COLO829 (cell line): Measurements from ENCODE around the gene IFNA21.
A peak's percentile ranks its signal among the peaks of the same experiment; 100 is the strongest.
"Not testable (repeated sequence)": the region's sequence is repeated elsewhere in the genome, so short reads cannot be mapped to it uniquely, and the experiment has no call there.

ENCODE experiments used
- DNase-seq: peaks from one replicate; pipeline ENCODE4 v3.0.0; 2012; ENCODE audit warnings: low spot score

Gene IFNA21

GRCh38 chr9:21166560-21166959, at the start of gene IFNA21:
IFNA21 (minus strand) TSS chr9:21166660; CDS start chr9:21166612, 48 bp downstream.
- DNase-seq = not testable (repeated sequence)

- DNase-seq = not testable (repeated sequence)
Measured at GRCh38 chr9:21213411-21214326, 47.2 kb upstream of the IFNA21 start.

GRCh38 chr9:21212160-21212559, 45.7 kb upstream of the IFNA21 start:
- not testable (repeated sequence) for DNase-seq

GRCh38 chr9:21210782-21211181, 44.3 kb upstream of the IFNA21 start:
- DNase-seq = not testable (repeated sequence)

- no peak for DNase-seq
Measured at GRCh38 chr9:21210311-21210710, 43.9 kb upstream of the IFNA21 start.

GRCh38 chr9:21207043-21207442, 40.6 kb upstream of the IFNA21 start, which contains the start of gene IFNA10:
IFNA10 (minus strand) TSS chr9:21207143; CDS start chr9:21207097, 46 bp downstream.
- not testable (repeated sequence) for DNase-seq

- DNase-seq = no peak
Measured at GRCh38 chr9:21205204-21205603, 38.7 kb upstream of the IFNA21 start.

- not testable (repeated sequence) for DNase-seq
Measured at GRCh38 chr9:21202105-21202504, 35.6 kb upstream of the IFNA21 start, which contains the start of gene IFNA7. IFNA7 (minus strand) TSS chr9:21202205; CDS start chr9:21202165, 40 bp downstream.

- not testable (repeated sequence) for DNase-seq
Measured at GRCh38 chr9:21194867-21195776, 28.7 kb upstream of the IFNA21 start.

- DNase-seq = not testable (repeated sequence)
Measured at GRCh38 chr9:21187487-21187886, 21.0 kb upstream of the IFNA21 start, which contains the start of gene IFNA4. IFNA4 (minus strand) TSS chr9:21187587; CDS start chr9:21187531, 56 bp downstream.

GRCh38 chr9:21182810-21183736, 16.6 kb upstream of the IFNA21 start:
- DNase-seq = not testable (repeated sequence)

- no peak for DNase-seq
Measured at GRCh38 chr9:21174671-21175070, 8.2 kb upstream of the IFNA21 start.

GRCh38 chr9:21172156-21172555, 5.7 kb upstream of the IFNA21 start:
- DNase-seq = no peak

GRCh38 chr9:21171351-21171750, 4.9 kb upstream of the IFNA21 start:
- DNase-seq = no peak

GRCh38 chr9:21165516-21165915, 944 bp downstream of the IFNA21 start:
- DNase-seq = no peak

- no peak for DNase-seq
Measured at GRCh38 chr9:21160178-21160577, 6.3 kb downstream of the IFNA21 start.

GRCh38 chr9:21155501-21155900, 11.0 kb downstream of the IFNA21 start:
- no peak for DNase-seq

- DNase-seq = peak; percentile 24
Measured at GRCh38 chr9:21154018-21154608, 12.3 kb downstream of the IFNA21 start.

GRCh38 chr9:21153336-21154017, 13.0 kb downstream of the IFNA21 start:
- DNase-seq = no peak

- no peak for DNase-seq
Measured at GRCh38 chr9:21144603-21145002, 21.9 kb downstream of the IFNA21 start.
